Esophagus mucosa (tissue), 1 donor: ENCODE data around the gene ZNF429. TPM values are rescaled to one million over a fixed set of nuclear protein-coding genes. Genes with fewer than 3 reads are reported as not detected.
"Not testable (repeated sequence)": the region's sequence is repeated elsewhere in the genome, so short reads cannot be mapped to it uniquely, and the experiment has no call there.

Source experiments
- ATAC-seq: fragments of 200-7000 bp; cut with Tn5 transposase; one replicate; pipeline ENCODE4 v1.9.1; 2020
- total RNA-seq: library from RNA; stranded (reverse); gene quantifications from one replicate; pipeline ENCODE4 v1.2.4, GENCODE V29; 2023
- donor health status: DM: yes; HTN: yes; CAD: no.

ZNF429 gene
- total RNA-seq, 1 donor from 2014 or later = 5.3 TPM

DNA sequence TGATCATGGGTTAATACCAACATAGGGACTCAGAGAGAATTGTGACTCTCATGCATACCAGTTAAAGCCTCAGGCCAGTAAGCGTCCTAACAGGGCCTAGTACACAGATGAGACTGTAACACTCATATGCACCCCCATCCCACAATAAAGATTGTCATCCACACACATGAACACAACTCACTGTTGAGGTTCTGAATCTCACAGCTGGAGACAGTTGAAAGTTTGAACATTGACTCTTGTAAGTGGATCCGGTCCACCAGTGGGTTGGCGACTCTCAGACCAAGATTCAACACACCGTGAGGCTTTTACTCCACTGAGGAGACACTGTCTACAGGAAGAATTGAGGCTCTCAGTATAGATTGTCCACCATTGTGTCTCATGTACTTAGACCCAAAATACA, 88.1 kb downstream of the ZNF429 start:
- no peak for ATAC-seq

DNA sequence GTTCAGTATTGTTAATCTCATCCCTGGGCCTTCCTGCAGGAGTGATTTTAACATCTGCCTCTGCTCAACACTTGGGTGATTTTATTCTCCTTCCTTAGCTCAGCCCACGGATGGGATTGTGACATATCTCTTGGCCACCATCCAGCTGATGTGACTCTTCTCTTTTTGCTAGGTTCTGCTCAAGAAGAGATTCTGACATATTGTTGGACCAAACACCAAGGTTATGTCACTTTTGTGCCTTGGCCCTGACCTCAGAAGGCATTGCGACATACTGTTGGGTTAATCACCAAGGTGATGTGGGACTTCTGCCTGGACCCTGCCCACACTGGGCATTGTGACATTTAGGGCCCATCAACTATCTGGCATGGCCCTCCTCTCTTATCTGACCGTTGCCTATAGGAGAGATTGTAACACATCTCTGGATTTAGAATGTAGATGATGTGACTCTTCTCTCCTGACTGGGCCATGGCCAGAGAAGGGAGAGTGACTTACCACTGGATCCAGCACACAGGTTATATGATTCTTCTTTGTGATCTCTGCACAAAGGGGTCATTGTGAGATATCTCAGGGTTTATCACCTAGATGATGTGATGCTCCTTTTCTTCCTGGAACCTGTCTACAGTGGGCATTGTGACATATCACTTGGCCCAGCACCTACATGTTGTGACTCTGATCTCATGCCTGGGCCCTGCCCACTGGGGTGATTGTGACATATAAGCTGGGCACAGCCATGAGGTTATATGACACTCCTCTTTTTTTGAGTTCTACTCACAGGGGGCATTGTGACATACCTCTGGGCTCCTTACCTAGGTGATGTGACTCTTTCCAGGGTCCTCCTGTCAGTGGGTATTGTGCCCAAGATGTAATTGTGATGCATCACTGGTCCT, 88.8 kb downstream of the ZNF429 start:
- peak; percentile 40 for ATAC-seq

DNA sequence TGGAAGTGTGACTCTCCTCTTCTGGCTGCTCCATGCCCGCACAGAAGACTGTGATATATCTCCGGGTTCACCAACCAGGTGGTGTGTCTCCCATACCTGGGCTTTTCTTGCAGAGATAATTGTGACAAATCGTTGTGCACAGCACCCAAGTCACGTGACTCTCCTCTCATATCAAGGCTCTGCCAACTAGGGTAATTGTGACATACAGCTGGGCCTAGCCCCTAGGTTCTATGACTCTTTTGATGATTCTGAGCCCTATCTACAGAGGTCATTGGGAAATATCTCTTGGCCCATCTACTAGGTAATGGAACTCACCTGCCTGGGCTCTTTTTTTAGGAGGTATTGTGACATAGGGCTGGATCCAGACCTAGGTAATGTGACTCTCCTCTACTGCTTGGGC, 89.8 kb downstream of the ZNF429 start:
- no peak for ATAC-seq

DNA sequence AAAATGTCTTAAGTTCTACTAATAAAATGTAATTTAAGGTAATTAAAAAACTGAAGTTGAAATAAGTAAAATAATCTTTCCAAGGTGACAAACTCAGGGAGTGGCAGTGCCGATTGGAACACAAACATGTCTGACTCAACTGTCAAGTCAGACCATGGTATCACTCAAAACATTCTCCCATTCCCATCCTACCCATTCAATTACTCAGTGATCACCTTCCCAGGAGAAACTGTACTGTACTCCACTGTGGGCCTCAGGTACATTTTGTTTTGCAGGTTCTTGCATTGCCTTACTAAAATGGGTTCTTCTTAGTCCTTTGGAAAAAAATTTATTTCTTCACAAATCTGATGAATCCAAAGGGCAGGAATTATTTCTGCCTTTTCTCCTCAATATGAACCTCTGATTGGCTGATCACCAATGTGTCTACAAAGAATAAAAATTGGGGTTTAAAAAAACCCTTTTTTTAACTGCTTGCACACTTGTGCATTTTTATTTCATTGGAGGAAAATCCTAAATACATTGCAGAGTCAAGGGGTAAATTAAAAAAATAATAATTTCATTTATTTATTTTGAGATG, 96.8 kb downstream of the ZNF429 start:
- ATAC-seq = no peak

DNA sequence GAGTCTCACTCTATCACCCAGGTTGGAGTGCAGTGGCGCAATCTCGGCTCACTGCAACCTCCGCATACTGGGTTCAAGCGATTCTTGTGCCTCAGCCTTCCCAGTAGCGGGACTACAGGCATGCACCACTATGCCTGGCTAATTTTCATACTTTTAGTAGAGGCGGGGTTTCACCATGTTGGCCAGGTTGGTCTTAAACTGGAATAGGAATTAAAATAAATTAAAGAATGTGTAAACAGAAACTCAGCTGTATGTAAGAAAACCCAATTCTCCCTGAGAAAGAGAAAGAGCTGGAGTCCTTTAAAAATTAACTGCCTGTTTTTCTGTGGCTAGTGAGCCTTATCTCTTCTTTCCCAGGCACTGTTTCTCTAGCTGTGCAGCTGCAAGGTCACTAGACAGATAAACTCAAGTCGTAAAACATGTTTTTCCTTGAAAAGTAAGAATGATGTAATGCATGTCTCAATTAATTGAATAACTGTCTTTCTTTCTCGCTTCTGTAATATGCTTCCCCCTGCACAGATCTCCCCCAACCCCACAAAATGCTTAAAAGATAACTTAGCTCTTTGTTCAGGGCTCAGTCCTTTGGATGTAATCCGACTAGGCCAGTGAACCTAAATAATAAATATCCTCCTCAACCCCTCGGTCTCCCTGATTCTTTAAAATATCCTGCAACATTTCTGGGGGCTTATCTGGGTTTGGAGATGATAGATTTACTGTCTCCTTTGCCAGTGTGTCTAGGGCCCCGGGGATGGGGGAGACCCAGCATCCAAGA, 97.4 kb downstream of the ZNF429 start:
- not testable (repeated sequence) for ATAC-seq

DNA sequence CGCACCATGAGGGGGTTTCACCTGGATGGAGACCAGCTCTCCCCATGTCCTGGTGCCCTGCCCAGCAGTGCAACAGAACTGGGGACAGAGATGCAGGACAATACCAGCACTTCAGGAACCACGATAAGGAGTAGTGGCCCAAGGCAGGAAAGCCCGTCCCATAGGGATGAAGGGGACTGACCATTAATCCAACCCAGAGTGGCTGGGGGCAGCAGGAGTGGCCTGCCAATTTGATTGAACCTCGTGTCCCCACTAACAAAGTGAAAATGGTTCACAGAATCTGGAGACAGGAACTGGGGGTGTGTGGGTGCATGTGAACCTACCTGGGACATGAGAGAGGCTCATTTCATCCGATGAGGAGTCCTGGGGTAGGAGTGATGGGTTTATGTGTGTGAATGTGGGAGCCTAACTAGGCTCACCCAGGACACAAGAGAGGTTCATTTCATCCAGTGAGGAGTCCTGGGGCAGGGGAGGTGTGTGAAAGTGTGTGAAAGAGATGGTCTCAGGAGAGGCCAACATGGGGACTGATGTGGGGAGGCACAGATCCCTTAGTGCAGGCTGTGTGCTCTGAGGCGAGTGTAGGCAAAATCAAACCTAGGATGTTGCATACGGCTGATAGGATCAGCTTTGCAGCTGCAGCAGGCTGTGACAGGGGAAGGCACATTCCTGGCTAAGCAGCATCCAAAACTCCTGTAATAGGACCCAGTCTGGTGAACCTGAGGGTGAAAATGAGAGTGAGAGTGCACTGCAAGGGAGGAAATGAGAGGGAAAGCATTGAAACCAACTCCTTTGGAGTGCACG, 98.2 kb downstream of the ZNF429 start:
- no peak for ATAC-seq

DNA sequence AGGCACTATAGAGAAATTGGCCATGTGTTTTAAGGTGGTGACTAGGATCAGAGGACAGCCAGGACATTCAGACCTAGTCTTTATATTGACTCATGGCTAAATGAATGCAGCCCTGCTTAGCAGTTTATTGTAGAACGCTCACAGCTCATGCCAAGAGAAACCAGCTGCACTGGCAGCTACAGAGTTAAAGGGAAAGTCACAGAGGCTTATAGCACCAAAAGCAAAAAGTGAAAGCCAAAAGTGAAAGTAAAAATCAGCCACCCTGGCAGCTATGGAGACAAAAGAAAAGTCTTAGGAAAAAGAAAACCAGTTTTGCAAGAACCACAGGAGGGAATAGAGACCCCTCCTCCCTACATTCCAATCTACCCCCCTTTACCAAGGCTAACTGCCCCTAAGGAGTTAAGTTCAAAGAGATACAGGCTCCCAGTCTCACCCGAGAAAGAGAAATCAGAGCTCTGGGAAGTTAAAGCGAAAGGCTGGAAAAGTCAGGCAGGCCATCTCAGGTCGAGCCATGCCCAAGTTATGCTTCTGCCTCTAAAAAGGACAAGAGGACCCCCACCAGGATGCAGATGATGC, 99.0 kb downstream of the ZNF429 start:
- peak; percentile 59 for ATAC-seq

Other genes with a start within 250 kb of the ZNF429 start
- 4.5 TPM for gene ZNF708, start 176.2 kb upstream of the ZNF429 start, total RNA-seq
- gene ZNF738, start 146.6 kb upstream of the ZNF429 start, total RNA-seq = 3.6 TPM
- gene ZNF493, start 108.5 kb upstream of the ZNF429 start, total RNA-seq = 5.5 TPM